Smooth muscle cell of trachea (primary cell): ENCODE measurements around the gene CER1. TPM values are rescaled to one million over a fixed set of nuclear protein-coding genes. Genes with fewer than 3 reads are reported as not detected.

ENCODE experiments used
- total RNA-seq: library from RNA; depleted of rRNA; stranded (reverse); fragments of >200 nt; gene quantifications from 2 replicates; pipeline ENCODE4 v1.2.1, GENCODE V29; 2014

CER1 gene, protein sequence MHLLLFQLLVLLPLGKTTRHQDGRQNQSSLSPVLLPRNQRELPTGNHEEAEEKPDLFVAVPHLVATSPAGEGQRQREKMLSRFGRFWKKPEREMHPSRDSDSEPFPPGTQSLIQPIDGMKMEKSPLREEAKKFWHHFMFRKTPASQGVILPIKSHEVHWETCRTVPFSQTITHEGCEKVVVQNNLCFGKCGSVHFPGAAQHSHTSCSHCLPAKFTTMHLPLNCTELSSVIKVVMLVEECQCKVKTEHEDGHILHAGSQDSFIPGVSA
- total RNA-seq: not detected in 2 replicates

GRCh38 chr9:14722391-14723035 is at the start of gene CER1:
TSS of gene CER1 (minus strand) at chr9:14722733. CDS start at chr9:14722672, 61 bp downstream.

DNA sequence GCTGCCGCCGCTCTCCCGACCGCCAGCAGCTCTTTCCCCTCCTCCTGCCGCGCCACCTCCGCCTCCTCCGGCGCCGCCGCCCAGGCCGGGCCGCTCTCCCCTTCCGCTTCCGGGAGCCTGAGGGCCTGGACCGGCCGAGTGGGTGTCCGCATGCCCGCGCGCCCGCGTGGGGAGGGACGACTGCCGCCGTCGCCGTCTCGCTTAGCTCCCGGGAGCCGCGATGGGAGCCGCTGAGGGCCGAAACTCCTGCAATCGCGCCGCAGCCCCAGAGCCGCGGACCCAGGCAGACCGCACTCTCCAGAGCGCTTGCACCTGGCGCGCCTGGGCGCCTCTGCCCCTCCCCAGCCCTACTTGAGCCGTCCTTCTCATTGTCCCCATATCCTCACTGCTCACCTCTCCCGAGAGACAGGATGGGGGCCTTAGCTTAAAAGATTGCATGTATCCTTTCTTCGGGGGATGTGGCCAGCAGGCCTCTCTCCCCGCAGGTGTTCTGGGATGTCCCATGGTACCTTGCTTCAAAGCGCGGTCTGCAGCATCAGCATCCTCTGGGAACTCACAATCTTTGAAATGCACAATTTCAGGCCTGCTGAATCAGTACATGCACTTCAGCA is 29.2 kb downstream of the CER1 start, which contains the start of gene ZDHHC21:
Gene ZDHHC21 (minus strand): TSS at position 182 of the 611 bp plus-strand sequence. CDS start 19,092 bp downstream, outside the sequence.

Other genes with a start within 250 kb of the CER1 start
- gene ZDHHC21, start 29.3 kb downstream of the CER1 start, total RNA-seq: 5.8 and 10.0 TPM in 2 replicates
- 0.15 and 0.17 TPM in 2 replicates for gene FREM1, start 187.7 kb upstream of the CER1 start, total RNA-seq